HepG2 (cell line): Measurements from ENCODE around the gene ALG8. TPM values are rescaled to one million over a fixed set of nuclear protein-coding genes. Genes with fewer than 3 reads are reported as not detected.

ENCODE experiments used
- ARNT ChIP-seq: fragments of 450-650 bp; IDR thresholded peaks from 2 replicates; pipeline ENCODE4 v1.6.1; 2017
- BRD4 ChIP-seq: sonication (generic); formaldehyde crosslinking; IDR thresholded peaks from 2 replicates; pipeline ENCODE4 v1.4.0; 2020; ENCODE audit warnings: missing genetic modification reagents
- DNMT1 ChIP-seq: sonication (generic); formaldehyde crosslinking; IDR thresholded peaks from 2 replicates; pipeline ENCODE4 v1.5.1; 2020; ENCODE audit warnings: mild to moderate bottlenecking, missing genetic modification reagents
- KDM5B ChIP-seq: sonication (generic); formaldehyde crosslinking; IDR thresholded peaks from 2 replicates; pipeline ENCODE4 v1.4.0; 2020; ENCODE audit warnings: missing genetic modification reagents, mild to moderate bottlenecking, borderline replicate concordance
- MEIS1 ChIP-seq: sonication (generic); formaldehyde crosslinking; IDR thresholded peaks from 2 replicates; pipeline ENCODE4 v1.9.0; 2021; ENCODE audit warnings: mild to moderate bottlenecking, missing genetic modification reagents, moderate library complexity, borderline replicate concordance
- NONO ChIP-seq, 2 experiments: fragments of 450-650 bp in 1 of 2; sonication (generic) in 1 of 2; formaldehyde crosslinking in 1 of 2; IDR thresholded peaks in 1 of 2; conservative IDR thresholded peaks in 1 of 2; 2 replicates each; pipeline versions ENCODE4 v1.6.1 to v1.8.0; 2017 to 2022; ENCODE audit warnings: mild to moderate bottlenecking in 1 of 2, missing genetic modification reagents in 1 of 2, moderate library complexity in 1 of 2
- PAX8 ChIP-seq: sonication (generic); formaldehyde crosslinking; IDR thresholded peaks from 2 replicates; pipeline ENCODE4 v1.8.0; 2022; ENCODE audit warnings: mild to moderate bottlenecking, missing genetic modification reagents, borderline replicate concordance
- PLRG1 ChIP-seq: fragments of 450-650 bp; conservative IDR thresholded peaks from 2 replicates; pipeline ENCODE4 v1.6.1; 2016
- ZNF224 ChIP-seq: sonication (generic); formaldehyde crosslinking; IDR thresholded peaks from 2 replicates; pipeline ENCODE4 v1.5.0; 2020; ENCODE audit warnings: mild to moderate bottlenecking, missing genetic modification reagents
- ZNF333 ChIP-seq: sonication (generic); formaldehyde crosslinking; IDR thresholded peaks from 2 replicates; pipeline ENCODE4 v1.4.0; 2020; ENCODE audit warnings: mild to moderate bottlenecking, missing genetic modification reagents, borderline replicate concordance
- ZNF383 ChIP-seq: sonication (generic); formaldehyde crosslinking; IDR thresholded peaks from 2 replicates; pipeline ENCODE4 v1.4.0; 2020; ENCODE audit warnings: missing genetic modification reagents, mild to moderate bottlenecking, borderline replicate concordance
- ZNF614 ChIP-seq: IDR thresholded peaks from 2 replicates; pipeline ENCODE4 v1.6.1; 2018; ENCODE audit warnings: missing biosample characterization, missing genetic modification reagents, inconsistent platforms, borderline replicate concordance
- ZNF615 ChIP-seq: sonication (generic); formaldehyde crosslinking; IDR thresholded peaks from 2 replicates; pipeline ENCODE4 v1.5.0; 2020; ENCODE audit warnings: mild to moderate bottlenecking, missing genetic modification reagents, borderline replicate concordance
- ZNF790 ChIP-seq: sonication (generic); formaldehyde crosslinking; IDR thresholded peaks from 2 replicates; pipeline ENCODE4 v1.8.0; 2022; ENCODE audit warnings: missing genetic modification reagents, mild to moderate bottlenecking, borderline replicate concordance
- ZNF878 ChIP-seq: sonication (generic); formaldehyde crosslinking; IDR thresholded peaks from 2 replicates; pipeline ENCODE4 v1.8.1; 2023; ENCODE audit warnings: mild to moderate bottlenecking, missing genetic modification reagents, moderate library complexity
- ZSCAN12 ChIP-seq: sonication (generic); formaldehyde crosslinking; IDR thresholded peaks from 2 replicates; pipeline ENCODE4 v1.9.0; 2021; ENCODE audit warnings: mild to moderate bottlenecking, missing genetic modification reagents
- polyA plus RNA-seq, 8 experiments: library from polyadenylated mRNA; depleted of rRNA in 3 of 8; stranded (reverse) in 7 of 8; unstranded in 1 of 8; fragments of >200 nt; fragmentation: Illumina TruSeq in 4 of 8; extraction: Trizol in 4 of 8; gene quantifications; 2 replicates each; pipeline versions ENCODE4 v1.2.1 to v1.2.3, GENCODE V29; 2011 to 2016; ENCODE audit warnings: low read depth in 4 of 8, missing spikeins in 1 of 8, mixed read lengths in 1 of 8; ENCODE audit not compliant: insufficient read depth in 1 of 8
- total RNA-seq, 5 experiments: library from RNA; depleted of rRNA; stranded (reverse); fragments of >200 nt; fragmentation: Illumina TruSeq; extraction: Trizol; gene quantifications; 2 replicates each; pipeline ENCODE4 v1.2.3, GENCODE V29; 2016; ENCODE audit warnings: low read depth in 1 of 5
- TF ChIP-seq, protein P1 (sequence below): IDR thresholded peaks from 2 replicates; pipeline ENCODE4 v1.6.1; 2016
- TF ChIP-seq, protein P2 (sequence below): sonication (generic); formaldehyde crosslinking; IDR thresholded peaks from 2 replicates; pipeline ENCODE4 v1.5.1; 2020; ENCODE audit warnings: missing genetic modification reagents, mild to moderate bottlenecking, borderline replicate concordance
- TF ChIP-seq, protein P3 (sequence below): sonication (generic); formaldehyde crosslinking; IDR thresholded peaks from 2 replicates; pipeline ENCODE4 v1.4.0; 2020; ENCODE audit warnings: missing genetic modification reagents

The ALG8 gene
- total and polyA plus RNA-seq, 2 of the 13 experiments (the other 11 are each of a cell fraction or from before 2014, with no cell fraction given): 75.8 to 88.0 TPM

DNA sequence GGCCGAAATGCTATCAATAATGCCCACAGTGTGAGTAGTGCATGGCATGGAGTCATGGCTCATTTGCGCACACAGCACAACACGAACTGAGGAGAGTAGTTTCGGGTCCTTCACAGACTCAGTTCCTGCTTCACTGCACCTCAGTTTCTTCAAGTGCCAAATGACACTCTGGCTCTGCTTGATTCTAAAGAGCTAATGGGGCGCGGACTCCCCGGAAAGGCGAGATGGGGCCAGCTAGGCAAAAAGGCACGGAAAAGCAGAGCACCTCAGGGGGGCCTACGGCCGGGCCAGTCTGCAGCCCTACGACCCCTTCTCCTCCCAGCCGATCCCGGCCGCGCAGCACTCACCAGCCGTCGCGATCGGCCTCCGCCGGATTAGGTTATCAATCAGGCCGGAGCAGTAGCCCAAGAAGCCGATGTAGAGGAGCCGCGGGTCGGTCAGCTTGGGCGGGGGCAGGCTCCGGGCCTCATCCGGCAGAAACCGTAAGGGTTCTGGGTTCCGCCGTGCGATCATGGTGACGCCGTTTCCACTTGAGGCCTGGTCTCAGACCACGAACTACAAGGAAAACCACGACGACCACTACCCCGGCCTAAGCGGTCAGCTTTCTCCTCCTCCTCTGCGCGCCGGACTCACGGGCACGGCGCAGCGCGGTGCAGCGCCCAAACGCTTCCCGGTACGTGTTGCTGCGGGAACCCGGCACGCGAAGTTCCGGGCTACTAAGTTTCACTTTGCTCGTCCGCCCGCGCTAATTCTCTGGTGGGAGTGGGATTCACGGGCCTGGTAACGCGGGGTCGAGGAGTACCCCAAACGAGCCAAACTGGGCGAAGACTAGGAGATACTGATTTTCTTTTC lies 60.0 kb downstream of the ALG8 start, which contains the start of gene NDUFC2 (continued):
- no peak; the same call in 1 of the 2 replicates for TF ChIP-seq ZNF383 (CRISPR knock-in tag)
- no peak for TF ChIP-seq NONO (IDR thresholded peaks at IDR 0.05)
- TF ChIP-seq NONO (CRISPR knock-in tag; conservative IDR thresholded peaks at IDR 0.05): peak; percentile 97
- TF ChIP-seq ZNF224 (CRISPR knock-in tag): peak; percentile 88; the same call in 1 of the 2 replicates
- TF ChIP-seq BRD4: peak; percentile 100
- TF ChIP-seq MEIS1: peak; percentile 84; the same call in 1 of the 2 replicates
- no peak for TF ChIP-seq ZNF333 (CRISPR knock-in tag)
- TF ChIP-seq KDM5B (CRISPR knock-in tag): peak; percentile 92
- no peak; the same call in 1 of the 2 replicates for TF ChIP-seq ZSCAN12 (CRISPR knock-in tag)
- no peak for TF ChIP-seq ARNT
- TF ChIP-seq PAX8 (CRISPR knock-in tag): peak; percentile 90; the same call in 1 of the 2 replicates
- TF ChIP-seq, protein P1, sequence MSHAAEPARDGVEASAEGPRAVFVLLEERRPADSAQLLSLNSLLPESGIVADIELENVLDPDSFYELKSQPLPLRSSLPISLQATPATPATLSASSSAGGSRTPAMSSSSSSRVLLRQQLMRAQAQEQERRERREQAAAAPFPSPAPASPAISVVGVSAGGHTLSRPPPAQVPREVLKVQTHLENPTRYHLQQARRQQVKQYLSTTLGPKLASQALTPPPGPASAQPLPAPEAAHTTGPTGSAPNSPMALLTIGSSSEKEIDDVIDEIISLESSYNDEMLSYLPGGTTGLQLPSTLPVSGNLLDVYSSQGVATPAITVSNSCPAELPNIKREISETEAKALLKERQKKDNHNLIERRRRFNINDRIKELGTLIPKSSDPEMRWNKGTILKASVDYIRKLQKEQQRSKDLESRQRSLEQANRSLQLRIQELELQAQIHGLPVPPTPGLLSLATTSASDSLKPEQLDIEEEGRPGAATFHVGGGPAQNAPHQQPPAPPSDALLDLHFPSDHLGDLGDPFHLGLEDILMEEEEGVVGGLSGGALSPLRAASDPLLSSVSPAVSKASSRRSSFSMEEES (CRISPR knock-in tag): peak; percentile 81; the same call in 1 of the 2 replicates
- peak; percentile 78; the same call in 1 of the 2 replicates for TF ChIP-seq ZNF614 (CRISPR knock-in tag)
- TF ChIP-seq ZNF615 (CRISPR knock-in tag): peak; percentile 67; the same call in 1 of the 2 replicates
- TF ChIP-seq, protein P2, sequence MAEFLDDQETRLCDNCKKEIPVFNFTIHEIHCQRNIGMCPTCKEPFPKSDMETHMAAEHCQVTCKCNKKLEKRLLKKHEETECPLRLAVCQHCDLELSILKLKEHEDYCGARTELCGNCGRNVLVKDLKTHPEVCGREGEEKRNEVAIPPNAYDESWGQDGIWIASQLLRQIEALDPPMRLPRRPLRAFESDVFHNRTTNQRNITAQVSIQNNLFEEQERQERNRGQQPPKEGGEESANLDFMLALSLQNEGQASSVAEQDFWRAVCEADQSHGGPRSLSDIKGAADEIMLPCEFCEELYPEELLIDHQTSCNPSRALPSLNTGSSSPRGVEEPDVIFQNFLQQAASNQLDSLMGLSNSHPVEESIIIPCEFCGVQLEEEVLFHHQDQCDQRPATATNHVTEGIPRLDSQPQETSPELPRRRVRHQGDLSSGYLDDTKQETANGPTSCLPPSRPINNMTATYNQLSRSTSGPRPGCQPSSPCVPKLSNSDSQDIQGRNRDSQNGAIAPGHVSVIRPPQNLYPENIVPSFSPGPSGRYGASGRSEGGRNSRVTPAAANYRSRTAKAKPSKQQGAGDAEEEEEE (CRISPR knock-in tag): no peak; the same call in 1 of the 2 replicates
- TF ChIP-seq DNMT1 (CRISPR knock-in tag): peak; percentile 90; the same call in 1 of the 2 replicates
- no peak for TF ChIP-seq PLRG1
- peak; percentile 55; the same call in 1 of the 2 replicates for TF ChIP-seq ZNF790
- TF ChIP-seq ZNF878 (CRISPR knock-in tag): 0 out of 2 replicates have a peak, but pooled peaks have one; percentile 80
- TF ChIP-seq, protein P3, sequence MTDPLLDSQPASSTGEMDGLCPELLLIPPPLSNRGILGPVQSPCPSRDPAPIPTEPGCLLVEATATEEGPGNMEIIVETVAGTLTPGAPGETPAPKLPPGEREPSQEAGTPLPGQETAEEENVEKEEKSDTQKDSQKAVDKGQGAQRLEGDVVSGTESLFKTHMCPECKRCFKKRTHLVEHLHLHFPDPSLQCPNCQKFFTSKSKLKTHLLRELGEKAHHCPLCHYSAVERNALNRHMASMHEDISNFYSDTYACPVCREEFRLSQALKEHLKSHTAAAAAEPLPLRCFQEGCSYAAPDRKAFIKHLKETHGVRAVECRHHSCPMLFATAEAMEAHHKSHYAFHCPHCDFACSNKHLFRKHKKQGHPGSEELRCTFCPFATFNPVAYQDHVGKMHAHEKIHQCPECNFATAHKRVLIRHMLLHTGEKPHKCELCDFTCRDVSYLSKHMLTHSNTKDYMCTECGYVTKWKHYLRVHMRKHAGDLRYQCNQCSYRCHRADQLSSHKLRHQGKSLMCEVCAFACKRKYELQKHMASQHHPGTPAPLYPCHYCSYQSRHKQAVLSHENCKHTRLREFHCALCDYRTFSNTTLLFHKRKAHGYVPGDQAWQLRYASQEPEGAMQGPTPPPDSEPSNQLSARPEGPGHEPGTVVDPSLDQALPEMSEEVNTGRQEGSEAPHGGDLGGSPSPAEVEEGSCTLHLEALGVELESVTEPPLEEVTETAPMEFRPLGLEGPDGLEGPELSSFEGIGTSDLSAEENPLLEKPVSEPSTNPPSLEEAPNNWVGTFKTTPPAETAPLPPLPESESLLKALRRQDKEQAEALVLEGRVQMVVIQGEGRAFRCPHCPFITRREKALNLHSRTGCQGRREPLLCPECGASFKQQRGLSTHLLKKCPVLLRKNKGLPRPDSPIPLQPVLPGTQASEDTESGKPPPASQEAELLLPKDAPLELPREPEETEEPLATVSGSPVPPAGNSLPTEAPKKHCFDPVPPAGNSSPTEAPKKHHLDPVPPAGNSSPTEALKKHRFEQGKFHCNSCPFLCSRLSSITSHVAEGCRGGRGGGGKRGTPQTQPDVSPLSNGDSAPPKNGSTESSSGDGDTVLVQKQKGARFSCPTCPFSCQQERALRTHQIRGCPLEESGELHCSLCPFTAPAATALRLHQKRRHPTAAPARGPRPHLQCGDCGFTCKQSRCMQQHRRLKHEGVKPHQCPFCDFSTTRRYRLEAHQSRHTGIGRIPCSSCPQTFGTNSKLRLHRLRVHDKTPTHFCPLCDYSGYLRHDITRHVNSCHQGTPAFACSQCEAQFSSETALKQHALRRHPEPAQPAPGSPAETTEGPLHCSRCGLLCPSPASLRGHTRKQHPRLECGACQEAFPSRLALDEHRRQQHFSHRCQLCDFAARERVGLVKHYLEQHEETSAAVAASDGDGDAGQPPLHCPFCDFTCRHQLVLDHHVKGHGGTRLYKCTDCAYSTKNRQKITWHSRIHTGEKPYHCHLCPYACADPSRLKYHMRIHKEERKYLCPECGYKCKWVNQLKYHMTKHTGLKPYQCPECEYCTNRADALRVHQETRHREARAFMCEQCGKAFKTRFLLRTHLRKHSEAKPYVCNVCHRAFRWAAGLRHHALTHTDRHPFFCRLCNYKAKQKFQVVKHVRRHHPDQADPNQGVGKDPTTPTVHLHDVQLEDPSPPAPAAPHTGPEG (CRISPR knock-in tag): peak; percentile 89
